HepG2 (cell line): ENCODE measurements around the gene DNAJC18. TPM values are rescaled to one million over a fixed set of nuclear protein-coding genes. Genes with fewer than 3 reads are reported as not detected.

Experiments used
- ASH2L ChIP-seq: fragments of 300-600, 200-600 bp; sonication (generic); IDR thresholded peaks from 2 replicates; pipeline ENCODE4 v1.7.0; 2017; ENCODE audit warnings: low read depth, mild to moderate bottlenecking, moderate library complexity, mixed read lengths, low read length; ENCODE audit not compliant: insufficient read length
- CHCHD3 ChIP-seq: sonication (generic); formaldehyde crosslinking; IDR thresholded peaks from 2 replicates; pipeline ENCODE4 v1.8.0; 2022; ENCODE audit warnings: mild to moderate bottlenecking, missing genetic modification reagents, moderate library complexity
- ELF3 ChIP-seq: IDR thresholded peaks from 2 replicates; pipeline ENCODE4 v1.6.1; 2016; ENCODE audit warnings: missing genetic modification reagents, missing compliant biosample characterization
- KDM2A ChIP-seq: sonication (generic); formaldehyde crosslinking; IDR thresholded peaks from 2 replicates; pipeline ENCODE4 v1.4.0; 2020; ENCODE audit warnings: low read depth, missing genetic modification reagents, borderline replicate concordance
- POGZ ChIP-seq: sonication (generic); formaldehyde crosslinking; IDR thresholded peaks from 2 replicates; pipeline ENCODE4 v1.4.0; 2020; ENCODE audit warnings: mild to moderate bottlenecking, missing genetic modification reagents
- POLR2AphosphoS5 ChIP-seq: IDR thresholded peaks from 2 replicates; pipeline ENCODE4 v1.6.1; 2012; ENCODE audit warnings: low read depth, low read length
- REL ChIP-seq: sonication (generic); formaldehyde crosslinking; conservative IDR thresholded peaks from 2 replicates; pipeline ENCODE4 v1.8.0; 2022; ENCODE audit warnings: mild to moderate bottlenecking, missing genetic modification reagents, moderate library complexity
- SMC3 ChIP-seq: IDR thresholded peaks from 2 replicates; pipeline ENCODE4 v1.6.1; 2011; ENCODE audit warnings: low read length, improper control_type of control experiment
- SOX5 ChIP-seq: IDR thresholded peaks from 2 replicates; pipeline ENCODE4 v1.6.1; 2016; ENCODE audit warnings: borderline replicate concordance
- YEATS2 ChIP-seq: sonication (generic); formaldehyde crosslinking; IDR thresholded peaks from 2 replicates; pipeline ENCODE4 v1.4.0; 2020; ENCODE audit warnings: missing genetic modification reagents, borderline replicate concordance
- ZMYM3 ChIP-seq: sonication (generic); formaldehyde crosslinking; IDR thresholded peaks from 2 replicates; pipeline ENCODE4 v1.5.1; 2020; ENCODE audit warnings: mild to moderate bottlenecking, missing genetic modification reagents
- polyA plus RNA-seq, 8 experiments: library from polyadenylated mRNA; depleted of rRNA in 3 of 8; stranded (reverse) in 7 of 8; unstranded in 1 of 8; fragments of >200 nt; fragmentation: Illumina TruSeq in 4 of 8; extraction: Trizol in 4 of 8; gene quantifications; 2 replicates each; pipeline versions ENCODE4 v1.2.1 to v1.2.3, GENCODE V29; 2011 to 2016; ENCODE audit warnings: low read depth in 4 of 8, missing spikeins in 1 of 8, mixed read lengths in 1 of 8; ENCODE audit not compliant: insufficient read depth in 1 of 8
- total RNA-seq, 5 experiments: library from RNA; depleted of rRNA; stranded (reverse); fragments of >200 nt; fragmentation: Illumina TruSeq; extraction: Trizol; gene quantifications; 2 replicates each; pipeline ENCODE4 v1.2.3, GENCODE V29; 2016; ENCODE audit warnings: low read depth in 1 of 5
- TF ChIP-seq, protein P1 (sequence below): sonication (generic); formaldehyde crosslinking; IDR thresholded peaks from 2 replicates; pipeline ENCODE4 v1.4.0; 2020; ENCODE audit warnings: mild to moderate bottlenecking, missing genetic modification reagents
- TF ChIP-seq, protein P2 (sequence below): sonication (generic); formaldehyde crosslinking; IDR thresholded peaks from 2 replicates; pipeline ENCODE4 v1.8.0; 2022; ENCODE audit warnings: missing genetic modification reagents, mild to moderate bottlenecking, inconsistent platforms, borderline replicate concordance
- TF ChIP-seq, protein P3 (sequence below), 2 experiments: sonication (generic) in 1 of 2; formaldehyde crosslinking in 1 of 2; IDR thresholded peaks; 2 replicates each; pipeline versions ENCODE4 v1.4.0 to v1.6.1; 2018 to 2020; ENCODE audit warnings: missing genetic modification reagents in 2 of 2, borderline replicate concordance in 1 of 2, low read depth in 1 of 2, mild to moderate bottlenecking in 1 of 2, missing biosample characterization in 1 of 2

The DNAJC18 gene
- total and polyA plus RNA-seq, 2 of the 13 experiments (the other 11 are each of a cell fraction or from before 2014, with no cell fraction given): 6.5 to 6.6 TPM

DNA sequence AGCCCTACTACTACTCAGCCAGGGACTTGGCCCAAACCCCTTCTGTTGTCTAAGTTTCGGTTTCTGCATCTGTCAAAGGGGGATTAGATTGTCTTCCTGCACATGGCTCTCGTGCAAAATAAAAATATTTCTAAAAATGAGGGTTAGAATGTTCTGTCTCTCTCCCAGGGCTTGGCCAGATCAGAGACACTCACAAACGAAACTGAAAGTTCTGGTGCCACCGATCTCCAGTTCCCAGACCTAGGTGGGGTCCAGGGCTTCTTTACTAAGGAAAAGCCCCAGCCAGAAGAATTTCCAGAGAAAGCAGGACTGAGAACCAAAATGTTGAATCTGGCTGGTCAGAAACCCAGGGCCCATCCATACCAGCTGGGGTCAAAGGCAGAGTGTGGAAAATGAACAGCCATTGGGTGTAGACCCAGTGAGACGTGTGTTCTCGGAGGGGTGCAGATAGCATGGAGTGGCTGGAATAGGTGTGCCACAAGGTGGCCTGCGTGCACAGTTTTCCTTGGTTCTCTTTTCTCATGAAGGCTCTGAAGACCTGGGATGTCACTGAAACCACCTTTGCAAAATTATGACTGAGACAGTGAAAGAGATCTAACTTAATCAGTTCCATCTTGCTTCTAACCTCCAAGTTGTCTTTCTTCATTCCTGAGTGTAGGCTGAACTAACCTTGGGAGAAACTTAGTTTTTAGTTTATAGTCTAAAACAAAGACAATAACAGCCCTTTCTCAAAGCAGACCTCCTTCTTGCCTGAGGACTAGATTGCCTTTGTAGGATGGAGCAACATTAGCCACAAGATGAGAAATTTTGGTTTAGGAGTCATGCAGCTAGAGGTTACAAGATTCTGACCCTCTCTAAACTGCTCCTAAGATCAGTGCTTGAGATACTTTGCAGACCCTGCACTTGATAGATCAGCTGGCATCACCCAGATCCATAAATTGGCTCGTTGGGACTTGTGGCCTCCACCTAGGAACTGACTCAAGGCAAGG, 54.0 kb downstream of the DNAJC18 start (continued):
- TF ChIP-seq POGZ (CRISPR knock-in tag) (no peak), ELF3 (CRISPR knock-in tag) (peak; percentile 35; the same call in 1 of the 2 replicates), ASH2L (peak; percentile 62), POLR2AphosphoS5 (peak; percentile 68), KDM2A (0 out of 2 replicates have a peak, but pooled peaks have one; percentile 55), SMC3 (peak; percentile 74), SOX5 (CRISPR knock-in tag) (0 out of 2 replicates have a peak, but pooled peaks have one; percentile 26), YEATS2 (CRISPR knock-in tag) (peak; percentile 52; the same call in 1 of the 2 replicates), ZMYM3 (peak; percentile 36; the same call in 1 of the 2 replicates), REL (CRISPR knock-in tag) (no peak), CHCHD3 (CRISPR knock-in tag) (no peak)
- TF ChIP-seq, protein P1, sequence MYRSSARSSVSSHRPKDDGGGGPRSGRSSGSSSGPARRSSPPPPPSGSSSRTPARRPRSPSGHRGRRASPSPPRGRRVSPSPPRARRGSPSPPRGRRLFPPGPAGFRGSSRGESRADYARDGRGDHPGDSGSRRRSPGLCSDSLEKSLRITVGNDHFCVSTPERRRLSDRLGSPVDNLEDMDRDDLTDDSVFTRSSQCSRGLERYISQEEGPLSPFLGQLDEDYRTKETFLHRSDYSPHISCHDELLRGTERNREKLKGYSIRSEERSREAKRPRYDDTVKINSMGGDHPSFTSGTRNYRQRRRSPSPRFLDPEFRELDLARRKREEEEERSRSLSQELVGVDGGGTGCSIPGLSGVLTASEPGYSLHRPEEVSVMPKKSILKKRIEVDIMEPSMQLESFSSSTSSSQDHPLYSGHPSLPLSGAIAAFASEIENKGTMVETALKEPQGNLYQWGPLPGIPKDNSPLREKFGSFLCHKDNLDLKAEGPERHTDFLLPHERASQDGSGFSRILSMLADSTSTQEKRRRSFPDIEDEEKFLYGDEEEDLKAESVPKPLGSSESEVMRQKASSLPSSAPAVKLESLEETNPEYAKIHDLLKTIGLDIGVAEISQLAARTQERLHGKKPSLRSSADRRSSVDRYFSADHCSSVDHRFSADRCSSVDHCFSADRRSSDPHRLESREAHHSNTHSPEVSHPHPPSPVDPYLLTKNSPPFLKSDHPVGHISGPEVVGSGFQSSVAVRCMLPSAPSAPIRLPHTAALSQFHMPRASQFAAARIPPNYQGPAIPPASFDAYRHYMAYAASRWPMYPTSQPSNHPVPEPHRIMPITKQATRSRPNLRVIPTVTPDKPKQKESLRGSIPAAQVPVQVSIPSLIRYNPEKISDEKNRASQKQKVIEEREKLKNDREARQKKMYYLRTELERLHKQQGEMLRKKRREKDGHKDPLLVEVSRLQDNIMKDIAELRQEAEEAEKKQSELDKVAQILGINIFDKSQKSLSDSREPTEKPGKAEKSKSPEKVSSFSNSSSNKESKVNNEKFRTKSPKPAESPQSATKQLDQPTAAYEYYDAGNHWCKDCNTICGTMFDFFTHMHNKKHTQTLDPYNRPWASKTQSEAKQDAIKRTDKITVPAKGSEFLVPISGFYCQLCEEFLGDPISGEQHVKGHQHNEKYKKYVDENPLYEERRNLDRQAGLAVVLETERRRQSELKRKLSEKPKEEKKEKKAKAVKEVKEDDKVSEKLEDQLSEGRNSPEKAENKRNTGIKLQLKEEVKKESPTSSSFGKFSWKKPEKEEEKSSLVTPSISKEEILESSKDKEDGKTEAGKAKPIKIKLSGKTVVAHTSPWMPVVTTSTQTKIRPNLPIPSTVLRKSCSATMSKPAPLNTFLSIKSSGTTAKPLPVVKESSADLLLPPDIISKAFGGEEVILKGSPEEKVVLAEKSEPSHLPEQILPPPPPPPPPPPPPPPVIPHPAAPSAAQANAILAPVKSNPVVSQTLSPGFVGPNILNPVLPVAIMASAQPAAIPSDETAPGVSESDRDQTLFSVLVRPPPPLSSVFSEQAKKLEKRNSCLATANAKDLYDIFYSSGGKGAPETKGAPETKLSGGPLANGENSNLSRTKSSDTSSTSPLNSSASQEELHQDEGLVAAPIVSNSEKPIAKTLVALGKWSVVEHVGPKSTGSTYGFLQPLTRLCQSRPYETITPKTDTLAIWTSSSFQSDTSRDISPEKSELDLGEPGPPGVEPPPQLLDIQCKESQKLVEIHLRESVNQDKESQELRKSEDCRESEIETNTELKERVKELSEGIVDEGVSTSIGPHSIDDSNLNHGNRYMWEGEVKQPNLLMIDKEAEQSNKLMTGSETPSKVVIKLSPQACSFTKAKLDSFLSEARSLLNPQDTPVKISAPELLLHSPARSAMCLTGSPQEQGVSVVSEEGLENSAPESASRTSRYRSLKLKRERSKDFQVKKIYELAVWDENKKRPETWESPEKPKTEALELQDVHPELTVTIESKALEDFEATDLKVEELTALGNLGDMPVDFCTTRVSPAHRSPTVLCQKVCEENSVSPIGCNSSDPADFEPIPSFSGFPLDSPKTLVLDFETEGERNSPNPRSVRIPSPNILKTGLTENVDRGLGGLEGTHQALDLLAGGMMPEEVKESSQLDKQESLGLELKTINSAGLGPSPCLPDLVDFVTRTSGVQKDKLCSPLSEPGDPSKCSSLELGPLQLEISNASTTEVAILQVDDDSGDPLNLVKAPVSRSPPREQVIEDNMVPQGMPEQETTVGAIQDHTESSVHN (CRISPR knock-in tag): no peak
- TF ChIP-seq, protein P2, sequence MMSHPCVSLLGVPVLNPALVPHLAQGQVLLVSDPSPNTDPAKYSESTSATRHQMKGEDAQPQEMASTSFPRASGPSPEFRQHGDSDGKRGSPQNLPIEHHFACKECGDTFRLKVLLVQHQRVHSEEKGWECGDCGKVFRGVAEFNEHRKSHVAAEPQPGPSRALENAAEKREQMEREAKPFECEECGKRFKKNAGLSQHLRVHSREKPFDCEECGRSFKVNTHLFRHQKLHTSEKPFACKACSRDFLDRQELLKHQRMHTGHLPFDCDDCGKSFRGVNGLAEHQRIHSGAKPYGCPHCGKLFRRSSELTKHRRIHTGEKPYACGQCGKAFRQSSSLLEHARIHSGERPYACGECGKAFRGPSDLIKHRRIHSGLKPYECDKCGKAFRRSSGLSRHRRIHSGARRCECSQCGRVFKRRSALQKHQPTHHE (CRISPR knock-in tag): no peak
- TF ChIP-seq, protein P3, sequence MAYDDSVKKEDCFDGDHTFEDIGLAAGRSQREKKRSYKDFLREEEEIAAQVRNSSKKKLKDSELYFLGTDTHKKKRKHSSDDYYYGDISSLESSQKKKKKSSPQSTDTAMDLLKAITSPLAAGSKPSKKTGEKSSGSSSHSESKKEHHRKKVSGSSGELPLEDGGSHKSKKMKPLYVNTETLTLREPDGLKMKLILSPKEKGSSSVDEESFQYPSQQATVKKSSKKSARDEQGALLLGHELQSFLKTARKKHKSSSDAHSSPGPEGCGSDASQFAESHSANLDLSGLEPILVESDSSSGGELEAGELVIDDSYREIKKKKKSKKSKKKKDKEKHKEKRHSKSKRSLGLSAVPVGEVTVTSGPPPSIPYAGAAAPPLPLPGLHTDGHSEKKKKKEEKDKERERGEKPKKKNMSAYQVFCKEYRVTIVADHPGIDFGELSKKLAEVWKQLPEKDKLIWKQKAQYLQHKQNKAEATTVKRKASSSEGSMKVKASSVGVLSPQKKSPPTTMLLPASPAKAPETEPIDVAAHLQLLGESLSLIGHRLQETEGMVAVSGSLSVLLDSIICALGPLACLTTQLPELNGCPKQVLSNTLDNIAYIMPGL (CRISPR knock-in tag; IDR thresholded peaks at IDR 0.05; ENCODE audit: borderline replicate concordance in 1 of 2, low read depth in 1 of 2): peak; percentile 56 to 83; a peak in 3 of 4 replicates
